ENCODE measurements around the gene NRXN3.

NRXN3 gene

DNA sequence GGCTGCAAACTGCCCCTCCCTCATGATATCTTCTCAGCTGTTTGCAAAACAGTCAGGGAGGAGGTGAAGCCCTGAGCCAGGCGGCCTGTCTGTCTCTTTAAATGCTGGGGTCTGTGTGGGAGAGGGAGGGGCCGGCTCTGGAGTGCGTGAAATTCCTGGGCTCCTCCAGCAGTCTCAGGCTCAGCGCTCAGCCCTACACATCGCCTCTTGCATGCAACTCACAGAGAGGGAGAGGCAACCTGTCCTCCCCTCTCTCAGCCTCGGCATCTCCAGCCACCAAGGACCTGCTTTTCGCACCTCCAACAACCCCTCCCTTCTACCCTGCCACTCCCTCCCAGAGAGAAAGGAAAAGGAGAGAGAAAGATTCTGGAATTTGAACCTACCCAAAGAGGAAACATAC lies at the start of gene NRXN3:
TSS of gene NRXN3 (plus strand) at position 171 of the 400 bp plus-strand sequence. CDS start 72,721 bp downstream, outside the sequence.
- DNase-seq = no peak

DNA sequence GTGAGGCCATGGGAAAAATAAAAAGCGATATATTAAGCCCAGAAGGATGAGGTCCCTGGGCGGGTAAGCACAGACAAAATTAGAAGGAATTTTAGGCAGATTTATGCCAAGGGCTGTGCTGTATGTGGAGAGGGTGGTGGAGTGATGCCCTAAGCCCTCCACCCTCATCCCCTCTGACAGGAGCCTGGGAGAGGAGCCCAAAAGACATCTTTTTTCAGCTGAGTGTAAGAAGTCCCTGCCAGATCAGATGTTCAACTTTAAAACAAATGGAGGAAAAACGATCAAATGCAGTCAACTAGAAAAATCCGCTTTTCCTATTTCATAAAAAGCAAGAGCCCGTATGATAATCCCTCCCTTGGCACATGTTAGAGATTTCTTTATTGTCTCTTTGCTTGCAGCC lies 47.7 kb upstream of the NRXN3 start:
- DNase-seq = no peak

DNA sequence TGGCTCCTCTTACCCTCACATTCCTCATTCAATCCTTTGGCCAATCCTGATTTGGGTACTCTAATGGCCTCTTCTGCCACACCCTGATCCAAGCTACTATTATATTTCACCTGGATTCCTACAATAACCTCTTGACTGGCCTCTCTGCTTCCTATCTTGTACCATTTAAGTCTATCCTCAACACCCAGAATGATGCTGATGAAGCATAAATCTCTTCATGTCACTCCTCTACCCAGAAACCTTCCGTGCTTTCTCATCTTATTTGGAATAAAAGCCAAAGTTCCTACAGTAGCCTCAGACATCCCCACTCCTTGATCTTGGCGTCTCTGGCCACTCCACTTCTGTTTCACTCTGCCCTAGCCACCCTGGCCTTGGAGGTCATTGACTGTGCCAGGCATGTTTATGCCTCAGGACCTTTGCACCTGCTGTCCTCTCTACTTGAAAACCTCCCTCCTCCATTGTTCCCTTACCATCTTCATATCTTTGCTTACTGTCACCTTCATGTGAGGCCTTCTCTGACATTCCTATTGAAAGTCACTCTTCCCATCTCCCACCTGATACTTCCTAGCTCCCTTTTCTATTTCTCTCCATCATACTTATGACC lies 46.4 kb upstream of the NRXN3 start:
- DNase-seq = no peak

DNA sequence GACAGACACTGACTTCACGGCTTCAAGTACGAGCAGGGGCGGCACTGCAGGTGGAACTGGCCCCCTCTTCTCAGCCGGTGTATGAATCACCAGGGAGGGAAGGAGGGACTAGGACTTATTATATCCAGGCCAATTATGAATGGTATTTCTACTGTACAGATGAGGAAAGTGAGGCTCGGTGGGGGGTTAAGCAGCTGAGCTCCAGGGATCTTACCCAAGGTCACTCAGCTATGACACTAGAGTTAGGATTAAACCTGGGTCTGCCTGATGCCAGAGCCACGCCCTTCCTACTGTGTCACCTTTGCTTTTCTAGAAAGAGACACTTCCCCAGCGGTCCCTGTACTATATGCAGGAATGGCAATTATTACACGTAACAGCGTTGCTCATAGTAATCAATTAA lies 42.2 kb upstream of the NRXN3 start:
- DNase-seq = no peak

DNA sequence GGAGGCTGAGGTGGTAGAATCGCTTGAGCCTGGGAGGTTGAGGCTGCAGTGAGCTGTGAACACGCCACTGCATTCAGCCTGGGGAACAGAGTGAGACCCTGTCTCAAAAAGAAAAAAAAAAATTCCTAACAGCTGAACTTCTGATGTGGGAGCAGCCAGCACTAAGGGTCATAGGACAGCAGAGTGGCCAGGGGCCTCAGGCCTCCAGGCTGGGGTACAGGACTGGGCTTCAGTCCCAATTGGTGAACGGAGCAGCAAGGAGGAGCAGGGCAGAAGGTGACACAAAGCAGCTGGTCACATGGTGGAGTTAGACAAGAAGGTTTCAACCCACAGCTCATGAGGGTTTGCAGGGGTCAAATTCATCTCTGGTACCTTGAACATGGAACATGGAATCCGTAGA lies 40.8 kb upstream of the NRXN3 start:
- no peak for DNase-seq

DNA sequence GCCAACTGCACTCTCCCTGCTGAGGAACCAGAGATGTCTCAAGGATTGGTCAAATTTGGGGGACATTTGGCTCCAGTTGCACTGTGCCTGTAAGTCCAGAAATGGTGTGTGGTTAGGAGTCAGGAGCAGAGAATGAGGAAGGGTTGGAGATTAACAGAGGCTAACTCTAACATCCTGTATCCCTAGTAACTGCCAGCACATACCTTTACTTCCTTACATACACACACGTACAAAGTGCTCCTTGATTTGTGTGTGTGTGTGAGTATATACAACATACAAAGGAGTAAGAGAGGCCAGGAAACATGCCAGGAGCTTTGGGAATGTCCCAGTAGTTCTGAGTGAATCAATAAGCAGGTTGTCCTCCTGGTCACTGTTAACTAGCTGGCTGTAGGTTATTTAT lies 39.8 kb upstream of the NRXN3 start:
- DNase-seq = no peak

DNA sequence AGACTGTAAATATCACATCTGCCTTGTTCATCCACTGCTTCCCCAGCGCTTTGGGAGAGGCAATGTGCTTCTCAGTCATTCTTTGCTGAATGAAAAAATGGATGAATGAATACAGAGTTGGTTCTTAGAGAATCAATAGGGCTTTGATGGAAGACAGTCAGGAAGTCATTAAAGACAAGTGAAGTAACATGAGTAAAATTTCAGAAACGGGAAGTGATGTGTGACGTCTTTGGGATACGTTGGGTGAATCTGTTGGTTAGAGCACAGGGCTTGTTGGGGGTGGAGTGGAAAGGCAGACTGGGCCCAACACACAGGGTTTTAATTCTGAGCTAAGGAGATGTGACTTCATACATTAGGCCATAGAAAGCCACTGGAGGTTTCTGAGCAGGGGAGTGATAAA lies 39.0 kb upstream of the NRXN3 start:
- DNase-seq = no peak

DNA sequence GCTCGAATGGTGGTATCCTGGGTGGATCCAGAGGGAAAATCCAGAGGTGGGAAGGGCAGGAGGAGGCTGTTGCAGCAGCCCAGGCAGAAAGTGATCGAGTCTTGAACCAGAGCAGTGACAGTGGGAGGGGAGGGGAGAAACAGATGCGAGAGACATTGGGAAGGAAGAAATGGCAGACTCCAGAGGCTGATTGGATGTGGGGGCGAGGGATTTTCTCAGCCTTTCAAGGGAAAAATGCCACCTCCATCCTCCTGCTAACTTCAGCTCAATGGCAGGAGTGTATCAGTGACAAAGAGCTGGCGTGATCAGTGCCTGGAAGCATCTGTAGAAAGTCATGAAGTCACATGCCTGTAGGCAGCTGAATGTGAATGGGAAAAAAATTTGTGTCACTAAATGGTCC lies 38.6 kb upstream of the NRXN3 start:
- DNase-seq = no peak

DNA sequence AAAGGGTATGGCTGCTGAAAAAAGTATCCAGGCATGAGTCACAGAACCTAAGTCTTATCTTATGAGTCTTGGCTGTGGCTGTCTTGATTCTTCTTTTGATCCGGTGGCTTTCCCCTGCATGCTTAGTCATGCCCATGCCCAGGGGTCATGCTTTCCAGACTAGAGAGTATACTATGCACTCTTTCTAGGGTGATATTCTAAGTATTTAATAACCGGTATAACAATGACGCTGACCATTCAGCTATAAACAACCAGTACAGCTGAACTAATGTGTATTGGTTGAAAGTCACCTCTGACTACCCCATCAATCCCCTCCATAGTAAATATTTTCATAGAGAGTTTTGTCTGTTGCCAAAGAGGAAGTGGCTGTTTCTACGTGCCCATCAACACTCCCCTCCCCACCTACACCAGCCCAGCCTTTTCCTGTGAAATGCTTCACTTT lies 34.7 kb upstream of the NRXN3 start:
- DNase-seq = no peak

DNA sequence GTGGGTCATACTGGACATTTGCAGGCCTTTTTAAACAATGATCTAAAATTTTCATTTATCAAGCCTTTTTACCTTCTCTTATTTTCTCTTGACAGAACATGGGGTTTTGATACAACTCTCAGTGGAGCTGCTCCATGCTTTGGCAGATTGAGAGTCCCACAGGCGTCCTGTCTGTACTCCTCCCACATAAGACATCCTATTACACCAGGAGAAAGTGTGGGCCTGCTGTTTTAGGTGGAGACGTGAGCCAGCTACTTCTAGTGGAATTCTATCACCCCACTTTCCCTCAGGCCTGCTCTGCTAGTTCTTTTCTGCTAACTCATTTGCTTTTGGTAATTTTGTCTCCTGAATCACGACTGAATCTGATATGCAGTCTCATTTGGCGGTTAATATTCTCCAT lies 33.5 kb upstream of the NRXN3 start:
- DNase-seq = no peak

DNA sequence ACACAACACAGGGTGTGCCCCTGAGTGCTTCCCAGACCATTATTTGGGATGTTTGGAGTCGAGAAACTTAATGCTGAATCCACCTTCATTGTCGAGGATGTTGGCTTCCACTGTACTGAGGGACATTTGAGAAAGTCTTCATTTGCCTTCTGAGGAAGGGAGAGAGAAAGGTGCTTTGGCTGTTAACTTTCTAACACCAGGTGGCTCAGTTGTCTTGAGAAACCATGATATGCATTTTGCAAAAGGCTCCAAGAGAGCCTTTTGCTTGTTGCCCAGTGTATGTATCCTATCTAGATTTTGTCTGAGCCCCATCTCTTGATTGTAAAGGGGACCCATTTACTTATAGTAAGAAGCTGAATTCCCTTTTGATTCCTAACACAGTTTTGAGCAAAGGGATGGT lies 28.6 kb upstream of the NRXN3 start:
- DNase-seq = no peak

DNA sequence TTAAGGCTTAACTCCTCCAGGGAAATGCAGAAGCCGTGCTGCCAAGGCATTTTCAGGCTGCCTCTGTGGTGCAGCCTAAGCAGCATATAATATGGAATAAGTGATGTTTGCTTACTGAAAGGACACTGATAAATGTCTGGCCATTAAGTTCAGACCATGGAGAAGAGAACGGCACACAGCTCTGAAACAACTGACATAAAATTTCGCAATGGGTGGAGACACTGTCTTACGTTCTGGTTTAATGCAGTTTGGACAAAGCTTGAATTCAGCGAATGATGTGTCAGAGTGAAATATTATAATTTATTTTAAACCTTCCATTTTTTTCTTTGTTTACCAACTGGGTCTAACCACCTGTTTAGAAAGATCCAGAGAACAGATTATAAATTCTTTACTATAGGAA lies 27.2 kb upstream of the NRXN3 start:
- no peak for DNase-seq

DNA sequence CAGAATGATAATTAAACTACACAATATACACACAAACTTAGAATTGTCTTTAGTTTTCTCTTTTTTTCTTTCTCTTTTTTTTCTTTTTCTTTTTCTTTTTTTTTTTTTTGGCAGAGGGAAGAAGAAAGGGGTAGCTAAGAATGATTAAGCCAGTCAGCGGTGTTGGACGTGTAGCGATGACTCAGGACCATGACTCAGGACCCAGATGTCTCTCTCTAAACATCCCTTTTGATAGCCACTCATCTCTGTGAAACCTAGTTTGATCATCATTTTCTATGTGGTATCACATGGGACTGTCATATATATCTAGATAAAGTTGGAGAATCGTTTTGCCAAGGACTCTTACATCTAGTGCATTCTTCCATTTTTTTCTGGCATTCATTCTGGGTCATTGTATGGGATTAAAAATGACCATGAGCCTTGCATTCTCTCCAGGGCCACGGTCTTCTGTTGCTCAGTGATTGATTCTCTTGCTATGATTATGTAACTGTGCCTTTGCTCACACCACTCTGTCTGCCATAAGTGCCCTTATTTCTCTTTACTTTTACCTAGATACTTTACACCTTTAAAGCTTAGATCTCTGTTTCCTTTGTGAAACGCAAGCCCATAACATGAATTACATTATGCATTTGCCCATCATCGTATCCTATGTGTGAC lies 26.6 kb upstream of the NRXN3 start:
- DNase-seq = no peak

DNA sequence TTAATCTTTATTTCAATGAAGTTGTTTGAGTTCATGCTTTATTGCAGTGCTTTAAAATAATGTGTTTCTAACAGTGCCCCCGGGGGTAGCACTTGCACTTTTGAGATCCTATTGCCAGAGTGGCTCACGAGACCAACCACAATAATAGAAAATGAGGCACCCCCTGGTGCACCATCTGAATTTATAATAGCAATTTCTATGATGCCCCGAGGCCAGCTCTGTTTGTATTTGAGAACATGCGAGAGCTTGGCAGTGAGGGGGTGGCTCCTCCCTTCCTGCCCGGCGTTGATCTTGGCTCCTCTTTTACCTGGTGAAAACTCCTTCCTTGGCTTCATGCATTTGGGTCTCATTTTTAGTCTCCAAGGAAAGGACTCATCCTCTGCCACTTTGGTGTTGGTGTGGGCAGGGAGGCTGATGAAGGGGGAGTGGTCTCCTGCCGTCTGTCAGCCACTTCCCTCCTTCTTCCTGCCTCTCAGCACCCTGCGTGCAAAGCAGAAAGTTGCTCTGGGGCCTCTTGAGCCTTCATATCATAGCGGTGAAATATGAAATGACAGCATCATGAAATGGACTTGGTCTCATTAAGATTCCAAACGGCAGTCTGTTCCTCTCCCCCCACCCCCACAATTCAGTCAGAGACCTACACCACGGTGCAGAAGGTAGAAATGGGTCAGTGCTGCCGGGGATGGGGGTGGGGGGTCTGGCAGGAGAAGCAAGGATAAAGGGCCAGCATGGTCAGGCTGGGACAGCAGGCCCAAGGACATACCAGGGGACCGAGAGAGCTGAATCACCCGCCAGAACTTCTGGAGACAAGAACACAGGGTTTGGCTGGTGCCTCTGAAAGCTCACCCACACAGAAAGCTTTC lies 17.7 kb upstream of the NRXN3 start:
- no peak for DNase-seq

DNA sequence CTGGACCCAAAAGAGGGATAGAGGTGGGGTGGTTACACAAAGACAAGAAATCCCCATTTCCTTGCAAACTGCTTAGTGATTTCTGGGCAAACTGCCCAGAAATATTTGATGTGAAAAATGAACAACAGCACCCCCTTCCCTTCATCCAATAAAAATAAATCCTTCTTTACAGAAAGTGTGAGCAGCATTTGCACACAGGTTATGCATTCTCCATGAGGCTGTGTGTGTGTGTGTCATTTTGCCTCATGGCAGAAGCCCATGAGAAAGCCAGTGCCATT lies 17.2 kb upstream of the NRXN3 start:
- no peak for DNase-seq

DNA sequence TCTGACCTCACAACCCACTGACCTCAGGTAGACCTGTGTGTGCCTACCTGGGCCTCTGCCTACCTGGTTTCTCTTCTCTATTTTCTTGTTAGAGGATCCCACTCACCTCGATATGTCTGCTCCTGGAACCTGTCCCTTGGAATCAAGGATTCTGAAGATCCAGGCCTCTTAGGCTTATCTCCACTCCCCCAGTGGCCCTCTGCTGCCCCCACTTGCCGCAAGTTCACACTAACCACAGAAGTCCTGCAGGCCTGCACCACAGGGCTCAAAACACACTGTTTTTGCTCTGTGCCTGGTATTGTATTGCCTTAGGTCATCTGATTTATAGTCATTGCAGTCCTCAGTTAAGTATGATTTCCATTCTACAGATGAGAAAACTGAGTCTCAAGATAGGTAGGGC lies 15.3 kb upstream of the NRXN3 start:
- DNase-seq = no peak

DNA sequence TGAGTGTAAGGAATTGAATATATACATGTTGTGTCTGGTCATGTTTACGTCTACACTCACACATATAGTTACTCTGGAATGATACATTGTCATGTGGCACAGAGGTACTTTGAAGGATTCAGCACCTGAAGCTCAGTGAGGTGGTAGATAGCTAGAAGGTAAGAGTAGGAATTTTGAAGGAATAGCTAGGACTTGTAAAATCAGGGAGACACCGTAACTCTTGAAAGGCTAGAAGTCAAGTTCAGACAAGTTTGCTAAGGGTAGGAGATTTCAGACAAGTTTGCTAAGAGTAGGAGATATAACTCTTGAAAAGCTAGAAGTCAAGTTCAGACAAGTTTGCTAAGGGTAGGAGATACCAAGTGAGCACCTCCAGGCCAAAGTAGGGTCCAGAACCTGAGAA lies 14.0 kb upstream of the NRXN3 start:
- no peak for DNase-seq

DNA sequence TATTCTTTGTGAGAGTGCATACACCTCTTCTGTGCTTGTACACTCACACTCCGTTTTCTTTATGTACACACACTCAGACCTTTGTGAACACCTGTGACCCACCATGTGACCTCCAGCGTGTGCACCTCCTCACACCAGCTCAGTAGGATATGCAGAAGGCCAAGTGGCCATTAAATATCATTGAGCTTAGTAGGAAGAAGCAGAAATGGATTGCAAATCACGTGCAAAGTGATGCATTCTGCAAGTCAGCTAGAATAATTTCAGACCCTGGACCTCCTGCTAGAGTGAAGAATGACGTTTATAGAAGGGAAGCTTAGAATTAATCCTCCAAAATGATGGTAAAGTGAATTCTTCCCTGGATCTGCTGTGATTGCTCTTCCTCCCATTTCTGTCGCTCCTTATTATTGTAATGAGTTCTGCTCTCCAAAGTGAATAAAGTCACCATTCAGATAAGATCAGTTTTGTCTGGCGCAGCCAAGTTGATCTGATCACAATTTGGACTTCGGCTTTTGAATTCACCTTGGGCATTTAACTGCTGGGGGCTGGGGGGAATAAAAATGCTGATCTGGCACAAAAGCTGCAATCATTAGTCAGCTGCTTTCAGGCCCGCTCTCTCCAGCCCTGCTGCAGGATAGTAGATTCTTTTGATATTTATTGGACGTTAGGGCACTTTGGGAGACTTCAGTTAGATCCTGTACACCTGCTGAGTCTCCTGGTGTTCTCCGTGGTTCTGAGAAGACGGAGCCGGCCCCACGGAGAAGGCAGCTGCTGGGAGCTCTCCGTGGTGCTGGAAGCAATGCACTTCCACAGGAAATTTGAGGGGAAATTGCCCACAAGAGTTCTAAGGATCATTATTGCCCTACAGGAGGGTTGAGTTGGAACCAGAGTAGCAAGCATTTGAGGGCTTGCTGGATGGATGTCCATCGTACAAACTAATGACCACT lies 12.4 kb upstream of the NRXN3 start:
- DNase-seq = no peak

DNA sequence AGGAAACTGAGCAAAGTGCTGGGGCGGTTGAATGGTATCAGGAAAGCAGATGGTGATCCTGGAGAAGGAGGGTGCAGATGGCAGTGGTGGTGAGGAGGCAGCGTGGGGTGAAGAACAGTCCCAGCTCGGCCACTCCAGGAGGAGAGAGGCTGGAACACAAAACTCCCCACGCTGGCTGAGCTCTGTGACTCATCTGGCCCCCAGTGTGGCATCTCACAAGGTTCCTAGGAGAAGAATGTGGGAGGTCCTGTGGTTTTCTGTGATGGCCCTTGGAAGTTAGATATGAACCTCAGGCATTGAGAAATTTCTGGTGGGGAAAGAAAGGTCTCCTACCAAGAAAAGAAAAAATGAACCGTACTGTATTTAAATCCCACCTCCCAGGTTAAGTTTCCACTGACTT lies 8.0 kb upstream of the NRXN3 start:
- no peak for DNase-seq

DNA sequence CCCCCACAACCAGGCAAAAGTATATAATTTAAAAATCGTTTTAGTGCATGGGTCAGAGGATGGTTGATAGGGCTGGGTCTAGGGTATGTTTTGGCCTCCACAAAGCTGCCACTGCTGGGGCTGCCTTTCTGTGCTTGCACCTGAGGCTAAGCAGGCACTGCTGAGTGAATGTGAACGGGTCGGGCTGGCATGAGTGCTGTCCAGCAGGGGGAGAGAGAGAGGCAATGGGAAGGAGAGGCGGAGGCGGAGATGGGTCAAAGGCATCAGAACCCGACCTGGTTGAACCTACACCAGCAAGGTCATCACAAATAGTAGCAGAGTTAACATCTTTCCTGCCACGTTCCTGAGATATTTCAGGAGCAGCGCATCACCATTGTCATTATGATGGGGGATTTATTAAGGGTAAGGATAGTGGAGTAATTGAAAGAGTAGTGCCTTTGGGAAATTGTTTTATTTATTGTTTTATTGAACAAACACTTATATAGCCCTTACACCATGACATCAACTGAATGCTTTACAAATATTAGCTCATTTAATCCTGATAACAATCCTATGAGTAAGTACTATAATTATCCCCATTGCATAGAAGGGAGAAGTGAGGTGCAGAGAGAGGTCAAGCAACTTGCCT lies 5.8 kb upstream of the NRXN3 start:
- DNase-seq = no peak

DNA sequence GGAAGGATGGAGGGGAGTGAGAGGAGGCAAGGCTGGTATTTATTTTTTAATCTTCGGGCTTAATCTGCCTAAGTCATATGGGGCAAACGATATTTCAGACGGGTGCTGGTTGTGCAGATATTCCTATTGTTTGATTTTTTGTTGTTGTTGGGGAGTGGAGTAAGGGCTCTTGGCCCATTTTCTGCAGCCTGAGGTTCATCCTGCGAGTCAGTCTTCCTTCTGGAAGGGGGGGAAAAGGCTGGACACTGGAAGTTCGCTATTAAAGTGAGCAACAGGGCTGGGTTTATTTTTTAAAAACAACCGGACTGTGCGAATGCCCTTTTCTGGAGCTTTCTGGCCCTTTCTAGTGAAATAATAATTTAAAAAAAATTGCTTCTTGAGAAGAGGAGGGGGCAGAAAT lies 2.3 kb downstream of the NRXN3 start:
- DNase-seq = no peak

DNA sequence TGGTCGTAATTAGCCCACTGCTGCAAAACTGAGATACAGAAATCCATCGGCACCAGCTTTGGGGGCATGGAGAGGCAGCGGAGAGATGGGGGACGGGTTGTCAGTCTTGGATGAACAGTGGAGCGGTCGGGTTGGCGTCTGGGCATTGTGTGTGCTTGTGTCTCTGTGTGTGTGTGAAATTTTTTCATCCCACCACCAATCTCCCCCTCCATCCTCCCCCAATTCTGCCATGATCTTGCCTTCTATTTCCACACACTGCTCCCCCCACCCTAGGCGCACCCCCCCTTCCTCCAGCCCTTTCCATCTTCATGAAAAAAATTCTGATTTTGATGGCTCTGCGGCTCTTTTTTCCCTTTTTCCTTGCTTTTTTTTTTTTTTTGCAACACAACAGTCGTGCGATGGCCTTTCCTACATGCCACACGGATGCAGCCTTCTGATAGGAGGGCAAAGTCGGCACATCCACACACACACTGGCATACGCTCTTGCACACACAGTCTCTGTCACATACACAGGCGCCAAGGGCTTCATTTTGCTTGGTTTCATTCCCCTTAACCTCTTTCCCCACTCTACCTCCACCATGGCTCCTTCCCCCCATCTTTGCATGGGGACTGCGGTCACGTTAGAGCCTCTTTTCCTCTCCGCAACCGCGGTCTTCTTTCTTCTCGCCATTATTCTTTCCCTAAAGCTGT lies 3.3 kb downstream of the NRXN3 start:
- DNase-seq = no peak

All from CD4-positive, alpha-beta T cell treated with Interleukin-15 for 1 hour (primary cell).